DOHH2 (cell line): ENCODE results near the gene HIC1.
A peak's percentile ranks its signal among the peaks of the same experiment; 100 is the strongest.

ENCODE experiments used
- H3F3A ChIP-seq: fragments of 200-600 bp; sonication (generic), shearing (Covaris generic); 2 replicates; pipeline ENCODE4 v1.6.0; 2016; ENCODE audit warnings: antibody characterized with exemption, mild to moderate bottlenecking; ENCODE audit not compliant: control insufficient read depth, insufficient read depth
- H3K27ac ChIP-seq: fragments of 200-600 bp; sonication (generic); 2 replicates; pipeline ENCODE4 v1.5.1; 2014; ENCODE audit warnings: low read depth, mild to moderate bottlenecking, low read length, moderate library complexity
- H3K27me3 ChIP-seq: fragments of 200-600 bp; sonication (generic); 2 replicates; pipeline ENCODE4 v1.6.1; 2014; ENCODE audit warnings: mild to moderate bottlenecking, low read length, mixed read lengths; ENCODE audit not compliant: control insufficient read depth
- H3K36me3 ChIP-seq: fragments of 200-600 bp; sonication (generic); 2 replicates; pipeline ENCODE4 v1.6.1; 2014; ENCODE audit warnings: mild to moderate bottlenecking, low read length, moderate library complexity, mixed read lengths; ENCODE audit not compliant: control insufficient read depth
- H3K4me1 ChIP-seq: fragments of 200-600 bp; sonication (generic); 2 replicates; pipeline ENCODE4 v1.6.1; 2014; ENCODE audit warnings: mild to moderate bottlenecking, low read length, mixed read lengths; ENCODE audit not compliant: control insufficient read depth
- H3K4me2 ChIP-seq: fragments of 200-600 bp; sonication (generic); 2 replicates; pipeline ENCODE4 v1.6.0; 2014; ENCODE audit warnings: mild to moderate bottlenecking, low read length, moderate library complexity
- H3K4me3 ChIP-seq: fragments of 200-600 bp; sonication (generic); 2 replicates; pipeline ENCODE4 v1.5.1; 2014; ENCODE audit warnings: mild to moderate bottlenecking, low read length, mixed read lengths
- H3K79me2 ChIP-seq: fragments of 200-600 bp; sonication (generic); 2 replicates; pipeline ENCODE4 v1.6.1; 2014; ENCODE audit warnings: mild to moderate bottlenecking, low read length, mixed read lengths; ENCODE audit not compliant: control insufficient read depth
- H3K9me2 ChIP-seq: fragments of 200-600 bp; sonication (generic); replicated peaks from 2 replicates; pipeline ENCODE4 v1.6.1; 2014; ENCODE audit warnings: mild to moderate bottlenecking, low read length, mixed read lengths; ENCODE audit not compliant: control insufficient read depth
- H3K9me3 ChIP-seq: fragments of 200-600 bp; sonication (generic); 2 replicates; pipeline ENCODE4 v1.6.1; 2014; ENCODE audit warnings: antibody characterized with exemption, low read length, mixed read lengths; ENCODE audit not compliant: control insufficient read depth, insufficient read depth
- H4K20me1 ChIP-seq: fragments of 200-600 bp; sonication (generic); 2 replicates; pipeline ENCODE4 v1.6.0; 2014; ENCODE audit warnings: low read depth, mild to moderate bottlenecking, antibody characterized with exemption, low read length, moderate library complexity; ENCODE audit not compliant: control insufficient read depth, insufficient read depth
- EZH2phosphoT487 ChIP-seq: fragments of 200-600 bp; sonication (generic); IDR thresholded peaks from 2 replicates; pipeline ENCODE4 v1.6.1; 2017; ENCODE audit warnings: borderline replicate concordance, mild to moderate bottlenecking, antibody characterized with exemption, low read length, moderate library complexity, mixed read lengths
- TF ChIP-seq, protein P1 (sequence below): fragments of 200-600 bp; sonication (generic); IDR thresholded peaks from one replicate; pipeline ENCODE4 v1.5.1; 2014; ENCODE audit warnings: antibody characterized with exemption, mild to moderate bottlenecking, low read depth, low read length; ENCODE audit not compliant: poor library complexity, severe bottlenecking

The HIC1 gene

DNA sequence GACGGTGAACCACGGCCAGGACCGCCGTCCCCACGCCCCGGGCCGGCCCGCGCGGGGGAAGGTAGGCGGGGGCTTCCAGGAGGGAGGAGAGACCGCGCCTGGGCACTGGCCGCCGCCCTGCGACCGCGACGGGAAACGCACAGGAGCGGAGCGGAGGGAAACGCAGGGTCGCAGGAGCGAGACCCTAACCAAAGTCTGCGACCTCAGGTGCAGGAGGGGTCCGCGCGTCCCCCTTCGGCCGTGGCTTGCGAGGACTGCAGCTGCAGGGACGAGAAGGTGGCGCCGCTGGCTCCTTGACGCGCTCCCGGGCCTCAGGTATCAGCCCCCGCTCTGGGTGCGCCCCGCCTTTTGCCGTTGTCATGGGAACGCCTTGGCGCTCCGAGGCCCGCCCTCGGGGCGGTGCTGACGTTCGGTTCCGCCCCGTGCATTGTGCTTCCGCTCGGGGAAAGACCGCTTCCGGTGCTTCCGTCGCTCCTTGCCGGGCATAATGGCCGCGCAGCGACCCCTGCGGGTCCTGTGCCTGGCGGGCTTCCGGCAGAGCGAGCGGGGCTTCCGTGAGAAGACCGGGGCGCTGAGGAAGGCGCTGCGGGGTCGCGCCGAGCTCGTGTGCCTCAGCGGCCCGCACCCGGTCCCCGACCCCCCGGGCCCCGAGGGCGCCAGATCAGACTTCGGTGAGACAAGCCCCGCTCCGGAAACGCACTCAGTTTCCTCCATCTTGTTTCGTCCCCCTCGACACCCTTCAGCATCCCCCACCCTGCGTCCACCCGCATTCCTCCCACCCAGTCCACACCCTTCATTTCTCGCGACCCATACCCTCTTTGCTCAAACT lies 13.1 kb upstream of the HIC1 start, which contains the start of gene OVCA2:
OVCA2 (plus strand) TSS at position 462 of the 829 bp plus-strand sequence; CDS start at position 488, 26 bp downstream.
- peak within 1 kb of the TSS; percentile 90 for H3K4me2 ChIP-seq
- H3K4me1 ChIP-seq, result peaks cover 18% of the 10 kb centered on the region
- no peaks in the 10 kb centered on the region for H3K9me3 ChIP-seq
- H3K9me2 ChIP-seq, result no peaks in the 10 kb centered on the region
- peaks cover 18% of the 10 kb centered on the region for H3K79me2 ChIP-seq
- H3K27ac ChIP-seq, result peak within 1 kb of the TSS; percentile 41
- peak within 1 kb of the TSS; percentile 84 for H3K4me3 ChIP-seq
- peaks cover 3% of the 10 kb centered on the region; the same call in 1 of the 2 replicates for H4K20me1 ChIP-seq
- H3F3A ChIP-seq, result no peaks in the 10 kb centered on the region; the same call in 1 of the 2 replicates
- peaks cover 33% of the 10 kb centered on the region for H3K36me3 ChIP-seq
- no peaks in the 10 kb centered on the region for H3K27me3 ChIP-seq
- TF ChIP-seq, protein P1, sequence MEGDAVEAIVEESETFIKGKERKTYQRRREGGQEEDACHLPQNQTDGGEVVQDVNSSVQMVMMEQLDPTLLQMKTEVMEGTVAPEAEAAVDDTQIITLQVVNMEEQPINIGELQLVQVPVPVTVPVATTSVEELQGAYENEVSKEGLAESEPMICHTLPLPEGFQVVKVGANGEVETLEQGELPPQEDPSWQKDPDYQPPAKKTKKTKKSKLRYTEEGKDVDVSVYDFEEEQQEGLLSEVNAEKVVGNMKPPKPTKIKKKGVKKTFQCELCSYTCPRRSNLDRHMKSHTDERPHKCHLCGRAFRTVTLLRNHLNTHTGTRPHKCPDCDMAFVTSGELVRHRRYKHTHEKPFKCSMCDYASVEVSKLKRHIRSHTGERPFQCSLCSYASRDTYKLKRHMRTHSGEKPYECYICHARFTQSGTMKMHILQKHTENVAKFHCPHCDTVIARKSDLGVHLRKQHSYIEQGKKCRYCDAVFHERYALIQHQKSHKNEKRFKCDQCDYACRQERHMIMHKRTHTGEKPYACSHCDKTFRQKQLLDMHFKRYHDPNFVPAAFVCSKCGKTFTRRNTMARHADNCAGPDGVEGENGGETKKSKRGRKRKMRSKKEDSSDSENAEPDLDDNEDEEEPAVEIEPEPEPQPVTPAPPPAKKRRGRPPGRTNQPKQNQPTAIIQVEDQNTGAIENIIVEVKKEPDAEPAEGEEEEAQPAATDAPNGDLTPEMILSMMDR, result no peak

DNA sequence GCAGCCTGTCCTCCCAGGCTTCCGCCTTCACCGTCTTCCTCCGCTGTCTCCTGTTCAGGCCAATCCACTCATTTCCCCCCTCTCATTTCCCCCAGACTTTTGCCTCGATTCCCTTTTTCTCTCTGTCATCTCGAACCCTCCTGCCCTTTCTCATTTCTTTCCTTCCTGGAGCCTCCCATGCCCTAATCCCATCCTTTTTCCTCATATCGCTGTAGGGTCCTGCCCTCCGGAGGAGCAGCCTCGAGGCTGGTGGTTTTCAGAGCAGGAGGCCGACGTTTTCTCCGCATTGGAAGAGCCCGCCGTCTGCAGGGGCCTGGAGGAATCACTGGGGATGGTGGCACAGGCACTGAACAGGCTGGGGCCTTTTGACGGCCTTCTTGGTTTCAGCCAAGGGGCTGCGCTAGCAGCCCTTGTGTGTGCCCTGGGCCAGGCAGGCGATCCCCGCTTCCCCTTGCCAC lies 12.5 kb upstream of the HIC1 start:
- Histone ChIP-seq H3K4me2 (peak overlapping the region; percentile 90), H3F3A (no peaks in the 10 kb centered on the region; the same call in 1 of the 2 replicates), H3K4me1 (peaks cover 18% of the 10 kb centered on the region), H3K4me3 (peak overlapping the region; percentile 84), H3K9me3 (no peaks in the 10 kb centered on the region), H3K79me2 (peaks cover 18% of the 10 kb centered on the region), H3K36me3 (peaks cover 29% of the 10 kb centered on the region), H4K20me1 (peaks cover 3% of the 10 kb centered on the region; the same call in 1 of the 2 replicates), H3K27ac (peak overlapping the region; percentile 41), H3K9me2 (no peaks in the 10 kb centered on the region), H3K27me3 (no peaks in the 10 kb centered on the region)
- TF ChIP-seq, protein P1, result no peak
- no peak for TF ChIP-seq EZH2phosphoT487

DNA sequence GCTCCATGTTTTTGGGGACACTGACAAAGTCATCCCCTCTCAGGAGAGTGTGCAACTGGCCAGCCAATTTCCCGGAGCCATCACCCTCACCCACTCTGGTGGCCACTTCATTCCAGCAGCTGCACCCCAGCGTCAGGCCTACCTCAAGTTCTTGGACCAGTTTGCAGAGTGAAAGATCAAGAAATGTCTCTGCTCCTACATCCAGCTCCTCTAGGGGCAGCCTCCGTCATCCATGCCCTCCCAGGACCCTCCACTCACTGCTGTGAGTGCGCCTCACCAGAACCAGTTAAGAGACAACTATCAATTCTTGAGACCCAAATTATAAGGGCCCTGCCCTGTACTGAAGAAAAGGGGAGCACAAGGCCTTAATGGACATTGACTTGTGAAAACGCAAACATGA lies 12.0 kb upstream of the HIC1 start:
- Histone ChIP-seq H3K4me2 (peak overlapping the region; percentile 90), H3K36me3 (peaks cover 26% of the 10 kb centered on the region), H4K20me1 (peaks cover 3% of the 10 kb centered on the region; the same call in 1 of the 2 replicates), H3F3A (no peaks in the 10 kb centered on the region; the same call in 1 of the 2 replicates), H3K4me3 (peak overlapping the region; percentile 84), H3K9me2 (no peaks in the 10 kb centered on the region), H3K27me3 (no peaks in the 10 kb centered on the region), H3K9me3 (no peaks in the 10 kb centered on the region), H3K79me2 (peaks cover 18% of the 10 kb centered on the region), H3K27ac (no peak overlapping the region), H3K4me1 (peaks cover 18% of the 10 kb centered on the region)
- TF ChIP-seq, protein P1, result peak; percentile 14
- TF ChIP-seq EZH2phosphoT487, result no peak
